A549 treated with AZD2906 at 1 μM for 4 hours (cell line): Measurements from ENCODE around the gene PPL. TPM values are rescaled to one million over a fixed set of nuclear protein-coding genes. Genes with fewer than 3 reads are reported as not detected.

Experiments used
- total RNA-seq: library from RNA; stranded (reverse); fragments of 200-300 nt; extraction: Qiagen RNA extraction; gene quantifications from 5 replicates; pipeline ENCODE4 v1.2.3, GENCODE V29; 2022

Gene PPL
- total RNA-seq = 4.7 to 6.0 TPM (median 5.4 TPM) in 5 replicates

GRCh38 chr16:4936991-4937781 lies at the start of gene PPL:
Gene PPL, minus strand, starts transcription at chr16:4937148. Its CDS starts 103 bp downstream, at chr16:4937045.

GRCh38 chr16:4957720-4958509 lies 21.0 kb upstream of the PPL start, which contains the start of gene SEC14L5:
Gene SEC14L5, plus strand, starts transcription at chr16:4958330. Its CDS starts 994 bp downstream, at chr16:4959324.

GRCh38 chr16:4846901-4847773 lies 89.8 kb downstream of the PPL start, which contains the start of the genes GLYR1 and UBN1:
Gene GLYR1, minus strand, starts transcription at chr16:4847288. Its CDS starts 23 bp downstream, at chr16:4847265.
Gene UBN1, plus strand, starts transcription at chr16:4847481. Its CDS starts 5,437 bp downstream, at chr16:4852918.

Other genes starting within 250 kb of the PPL start
- gene NUDT16L1, start 243.6 kb downstream of the PPL start, total RNA-seq = 19.3 to 27.6 TPM (median 26.4 TPM) in 5 replicates
- gene ANKS3, start 202.9 kb downstream of the PPL start, total RNA-seq = 24.5 to 28.4 TPM (median 25.3 TPM) in 5 replicates
- gene DNAAF8, start 202.6 kb downstream of the PPL start, total RNA-seq = 0.87 to 1.6 TPM (median 1.3 TPM) in 5 replicates
- 7.8 to 9.5 TPM (median 8.5 TPM) in 5 replicates for gene ZNF500, start 170.0 kb downstream of the PPL start, total RNA-seq
- gene SEPTIN12, start 148.8 kb downstream of the PPL start, total RNA-seq = 0.24 TPM in 1 of 5 replicates, not detected in the others
- not detected in 5 replicates for gene SMIM22, start 141.8 kb downstream of the PPL start, total RNA-seq
- gene ROGDI, start 134.5 kb downstream of the PPL start, total RNA-seq = 10.6 to 15.4 TPM (median 14.2 TPM) in 5 replicates
- 38.0 to 44.6 TPM (median 39.7 TPM) in 5 replicates for gene GLYR1, start 89.9 kb downstream of the PPL start, total RNA-seq
- 25.8 to 27.0 TPM (median 26.5 TPM) in 5 replicates for gene UBN1, start 89.7 kb downstream of the PPL start, total RNA-seq
- 0.01 to 0.03 TPM (median 0.03 TPM) in 5 replicates for gene SEC14L5, start 21.2 kb upstream of the PPL start, total RNA-seq
- gene NAGPA, start 96.8 kb upstream of the PPL start, total RNA-seq = 14.3 to 18.5 TPM (median 17.9 TPM) in 5 replicates
- gene C16orf89, start 128.8 kb upstream of the PPL start, total RNA-seq = 0.18 TPM in 1 of 5 replicates, not detected in the others
- gene ALG1, start 134.7 kb upstream of the PPL start, total RNA-seq = 32.5 to 38.5 TPM (median 36.1 TPM) in 5 replicates
- gene EEF2KMT, start 160.6 kb upstream of the PPL start, total RNA-seq = 20.6 to 28.6 TPM (median 26.9 TPM) in 5 replicates